CD4-positive, CD25-positive, alpha-beta regulatory T cell (primary cell): ENCODE data around the gene OSM. TPM values are rescaled to one million over a fixed set of nuclear protein-coding genes. Genes with fewer than 3 reads are reported as not detected.

Source experiments
- ATAC-seq, 2 donors: fragments of 150-1000 bp; cut with Tn5 transposase; one replicate each; pipeline ENCODE4 v1.10.0; 2021; ENCODE audit warnings: low read depth in 2 of 2, moderate number of reproducible peaks in 2 of 2, moderate library complexity in 1 of 2
- DNase-seq, 3 donors: peaks; one replicate each; pipeline versions ENCODE4 v3.0.0 to v3.0.0-alpha.2; 2012 to 2022; ENCODE audit warnings: mixed read lengths in 1 of 3
- H3K27ac ChIP-seq: one replicate; pipeline ENCODE4 v1.7.0; 2013; ENCODE audit warnings: mild to moderate bottlenecking, low read length; ENCODE audit not compliant: insufficient read depth, poor library complexity, severe bottlenecking
- H3K27me3 ChIP-seq: one replicate; pipeline ENCODE4 v1.7.0; 2013; ENCODE audit warnings: low read length; ENCODE audit not compliant: control insufficient read depth, insufficient read depth
- H3K36me3 ChIP-seq: one replicate; pipeline ENCODE4 v1.7.0; 2013; ENCODE audit warnings: mild to moderate bottlenecking, low read length, moderate library complexity; ENCODE audit not compliant: control insufficient read depth, insufficient read depth
- H3K4me1 ChIP-seq: 2 replicates; pipeline ENCODE4 v1.7.0; 2013; ENCODE audit warnings: mild to moderate bottlenecking, low read length; ENCODE audit not compliant: insufficient read depth, control insufficient read depth, poor library complexity, severe bottlenecking
- H3K4me3 ChIP-seq: one replicate; pipeline ENCODE4 v1.7.0; 2013; ENCODE audit warnings: low read depth, mild to moderate bottlenecking, low read length, moderate library complexity
- H3K9me3 ChIP-seq, 2 experiments: 1 replicate in 1 of 2; 2 replicates in 1 of 2; pipeline ENCODE4 v1.7.0; 2013; ENCODE audit warnings: low read length in 2 of 2, mild to moderate bottlenecking in 1 of 2, moderate library complexity in 1 of 2; ENCODE audit not compliant: control insufficient read depth in 2 of 2
- H3K27ac Mint-ChIP-seq, 3 donors: one replicate each; pipeline ENCODE4 v1.8.0; 2020 to 2022; ENCODE audit warnings: mild to moderate bottlenecking in 3 of 3, mixed read lengths in 3 of 3, moderate library complexity in 2 of 3
- H3K27me3 Mint-ChIP-seq: one replicate; pipeline ENCODE4 v1.8.0; 2022; ENCODE audit warnings: mild to moderate bottlenecking, mixed read lengths
- H3K36me3 Mint-ChIP-seq: one replicate; pipeline ENCODE4 v1.8.0; 2020; ENCODE audit warnings: mixed read lengths
- H3K4me1 Mint-ChIP-seq, 4 donors: one replicate each; pipeline ENCODE4 v1.8.0; 2020 to 2022; ENCODE audit warnings: mixed read lengths in 4 of 4, mild to moderate bottlenecking in 1 of 4
- H3K4me3 Mint-ChIP-seq, 4 donors: one replicate each; pipeline ENCODE4 v1.8.0; 2020 to 2022; ENCODE audit warnings: mild to moderate bottlenecking in 4 of 4, mixed read lengths in 4 of 4, moderate library complexity in 3 of 4
- H3K9me3 Mint-ChIP-seq, 7 donors: one replicate each; pipeline ENCODE4 v1.8.0; 2020 to 2022; ENCODE audit warnings: mixed read lengths in 7 of 7, mild to moderate bottlenecking in 3 of 7, moderate library complexity in 2 of 7
- polyA plus RNA-seq, 4 donors: library from polyadenylated mRNA; unstranded; fragments of 300-500 nt; fragmentation: Illumina TruSeq; gene quantifications; one replicate each; pipeline ENCODE4 v1.2.3, GENCODE V29; 2021
- total RNA-seq: library from RNA; stranded (reverse); gene quantifications from one replicate; pipeline ENCODE4 v1.2.3, GENCODE V29; 2022

Gene OSM
- total and polyA plus RNA-seq, 5 donors from 2014 or later, result 2.4 to 24.0 (median 6.9) TPM

- no peak for ATAC-seq
- H3K36me3 ChIP-seq, result no peaks in the 10 kb centered on the region
- H3K4me1 ChIP-seq, result peaks cover 25% of the 10 kb centered on the region
- H3K27ac ChIP-seq, result no peak overlapping the region
- no peaks in the 10 kb centered on the region for H3K9me3 Mint-ChIP-seq
- DNase-seq, result no peak
- H3K9me3 ChIP-seq, result no peaks in the 10 kb centered on the region
- no peak overlapping the region for H3K4me3 ChIP-seq
- H3K4me1 Mint-ChIP-seq, result peaks cover 0 to 38% (median 23%) of the 10 kb centered on the region in 4 donors
- H3K27me3 ChIP-seq, result no peaks in the 10 kb centered on the region
- H3K4me3 Mint-ChIP-seq, result peak overlapping the region in 3 of 4 donors; percentile 15 to 43 (median 35)
- peaks cover 13% of the 10 kb centered on the region for H3K27me3 Mint-ChIP-seq
- H3K27ac Mint-ChIP-seq, result no peak overlapping the region
- no peaks in the 10 kb centered on the region for H3K36me3 Mint-ChIP-seq
Measured at GRCh38 chr22:30247561-30247960, 19.1 kb downstream of the OSM start.

- no peak for DNase-seq
Measured at GRCh38 chr22:30246814-30247376, 19.8 kb downstream of the OSM start.

GRCh38 chr22:30245985-30246813, 20.5 kb downstream of the OSM start, which contains the start of gene LIF:
LIF (minus strand) TSS chr22:30246759; CDS start chr22:30246695, 64 bp downstream.
- Mint-ChIP-seq H3K27me3 (peaks cover 13% of the 10 kb centered on the region), H3K4me3 (peak within 1 kb of the TSS; percentile 84 to 94 (median 88)), H3K4me1 (peaks cover 0 to 38% (median 23%) of the 10 kb centered on the region in 4 donors), H3K36me3 (no peaks in the 10 kb centered on the region), H3K9me3 (no peaks in the 10 kb centered on the region), H3K27ac (peak within 1 kb of the TSS in 1 of 3 donors; percentile 65)
- Histone ChIP-seq H3K9me3 (no peaks in the 10 kb centered on the region), H3K27me3 (no peaks in the 10 kb centered on the region), H3K36me3 (no peaks in the 10 kb centered on the region), H3K4me3 (peak within 1 kb of the TSS; percentile 73), H3K4me1 (peaks cover 25% of the 10 kb centered on the region), H3K27ac (no peak within 1 kb of the TSS)
- DNase-seq, result peak; percentile 13 to 68 (median 52)
- ATAC-seq, result peak; percentile 74 to 79

More at GRCh38 chr22:30246814-30247376, 19.8 kb downstream of the OSM start:
- Histone ChIP-seq H3K4me3 (peak overlapping the region; percentile 73), H3K4me1 (peaks cover 25% of the 10 kb centered on the region), H3K27me3 (no peaks in the 10 kb centered on the region), H3K9me3 (no peaks in the 10 kb centered on the region), H3K27ac (no peak overlapping the region), H3K36me3 (no peaks in the 10 kb centered on the region)
- no peak for ATAC-seq
- no peaks in the 10 kb centered on the region for H3K36me3 Mint-ChIP-seq
- no peaks in the 10 kb centered on the region for H3K9me3 Mint-ChIP-seq
- peak overlapping the region in 1 of 3 donors; percentile 65 for H3K27ac Mint-ChIP-seq
- peaks cover 13% of the 10 kb centered on the region for H3K27me3 Mint-ChIP-seq
- H3K4me3 Mint-ChIP-seq, result peak overlapping the region; percentile 51 to 94 (median 76)
- peaks cover 0 to 38% (median 23%) of the 10 kb centered on the region in 4 donors for H3K4me1 Mint-ChIP-seq

GRCh38 chr22:30245181-30245984, 21.3 kb downstream of the OSM start:
- Histone ChIP-seq H3K36me3 (no peaks in the 10 kb centered on the region), H3K4me3 (no peak overlapping the region), H3K27me3 (no peaks in the 10 kb centered on the region), H3K27ac (no peak overlapping the region), H3K9me3 (no peaks in the 10 kb centered on the region), H3K4me1 (peaks cover 25% of the 10 kb centered on the region)
- peaks cover 13% of the 10 kb centered on the region for H3K27me3 Mint-ChIP-seq
- H3K27ac Mint-ChIP-seq, result peak overlapping the region in 1 of 3 donors; percentile 95
- H3K9me3 Mint-ChIP-seq, result no peaks in the 10 kb centered on the region
- DNase-seq (no peak), ATAC-seq (no peak)
- H3K36me3 Mint-ChIP-seq, result no peaks in the 10 kb centered on the region
- H3K4me1 Mint-ChIP-seq, result peaks cover 0 to 38% (median 23%) of the 10 kb centered on the region in 4 donors
- peak overlapping the region; percentile 77 to 94 (median 88) for H3K4me3 Mint-ChIP-seq

- no peak for ATAC-seq
- Histone ChIP-seq H3K9me3 (no peaks in the 10 kb centered on the region), H3K27me3 (no peaks in the 10 kb centered on the region), H3K27ac (no peak overlapping the region), H3K4me1 (peaks cover 25% of the 10 kb centered on the region), H3K36me3 (no peaks in the 10 kb centered on the region), H3K4me3 (no peak overlapping the region)
- Mint-ChIP-seq H3K4me3 (peak overlapping the region; percentile 39 to 85 (median 66)), H3K4me1 (peaks cover 0 to 38% (median 23%) of the 10 kb centered on the region in 4 donors), H3K27ac (peak overlapping the region in 2 of 3 donors; percentile 28 to 95), H3K36me3 (no peaks in the 10 kb centered on the region), H3K9me3 (no peaks in the 10 kb centered on the region), H3K27me3 (peaks cover 13% of the 10 kb centered on the region)
- DNase-seq, result no peak
Measured at GRCh38 chr22:30244641-30245040, 22.0 kb downstream of the OSM start.

- H3K4me1 Mint-ChIP-seq, result peaks cover 0 to 38% (median 23%) of the 10 kb centered on the region in 4 donors
- ATAC-seq, result no peak
- no peak for DNase-seq
- H3K36me3 Mint-ChIP-seq, result no peaks in the 10 kb centered on the region
- H3K9me3 Mint-ChIP-seq, result no peaks in the 10 kb centered on the region
- peak overlapping the region in 2 of 3 donors; percentile 51 to 95 for H3K27ac Mint-ChIP-seq
- Histone ChIP-seq H3K9me3 (no peaks in the 10 kb centered on the region), H3K27me3 (no peaks in the 10 kb centered on the region), H3K36me3 (no peaks in the 10 kb centered on the region), H3K4me3 (no peak overlapping the region), H3K4me1 (peaks cover 25% of the 10 kb centered on the region), H3K27ac (no peak overlapping the region)
- H3K4me3 Mint-ChIP-seq, result peak overlapping the region; percentile 30 to 85 (median 62)
- peaks cover 13% of the 10 kb centered on the region for H3K27me3 Mint-ChIP-seq
Measured at GRCh38 chr22:30244066-30244465, 22.6 kb downstream of the OSM start.

GRCh38 chr22:30243661-30244060, 23.0 kb downstream of the OSM start:
- H3K27ac Mint-ChIP-seq, result peak overlapping the region in 1 of 3 donors; percentile 51
- Histone ChIP-seq H3K27me3 (no peaks in the 10 kb centered on the region), H3K9me3 (no peaks in the 10 kb centered on the region), H3K36me3 (no peaks in the 10 kb centered on the region), H3K4me1 (peaks cover 25% of the 10 kb centered on the region), H3K27ac (no peak overlapping the region), H3K4me3 (no peak overlapping the region)
- DNase-seq (no peak), ATAC-seq (no peak)
- no peaks in the 10 kb centered on the region for H3K9me3 Mint-ChIP-seq
- H3K4me1 Mint-ChIP-seq, result peaks cover 0 to 37% (median 23%) of the 10 kb centered on the region in 4 donors
- H3K4me3 Mint-ChIP-seq, result peak overlapping the region in 2 of 4 donors; percentile 30 to 85
- no peaks in the 10 kb centered on the region for H3K36me3 Mint-ChIP-seq
- peaks cover 12% of the 10 kb centered on the region for H3K27me3 Mint-ChIP-seq
